IMR-90 (cell line): ENCODE data around the gene NEIL3. TPM values are rescaled to one million over a fixed set of nuclear protein-coding genes. Genes with fewer than 3 reads are reported as not detected.

Source experiments
- ATAC-seq: fragments of 200-7000 bp; cut with Tn5 transposase; 2 replicates; pipeline ENCODE4 v1.9.1; 2020; ENCODE audit warnings: low read depth, mild to moderate bottlenecking, moderate library complexity
- BruUV-seq: library from RNA; stranded (reverse); fragments of 400-500 nt; replicated peaks from 2 replicates; lab custom pipeline; 2021; lab: Mats Ljungman, UMichigan
- CTCF ChIA-PET: fragments of 300-600 bp; formaldehyde crosslinking; extraction: SDS; loops from one replicate; lab custom pipeline; 2021; ENCODE audit warnings: antibody characterized with exemption; lab: Yijun Ruan, JAX
- POLR2A ChIA-PET: fragments of 300-600 bp; sonication (Branson Sonifier 250); formaldehyde crosslinking; loops from one replicate; lab custom pipeline; 2022; ENCODE audit warnings: antibody characterized with exemption; ENCODE audit not compliant: unreplicated experiment; lab: Charles Lee
- DNase-seq: peaks from one replicate; pipeline ENCODE4 v3.0.0; 2013
- H2AFZ ChIP-seq: replicated peaks from 2 replicates; pipeline ENCODE3; 2013; ENCODE audit warnings: low read length, mild to moderate bottlenecking; ENCODE audit not compliant: poor library complexity
- H2AK5ac ChIP-seq: 2 replicates; pipeline ENCODE4 v1.6.1; 2013; ENCODE audit warnings: low read depth, low read length, inconsistent platforms
- H2AK9ac ChIP-seq: replicated peaks from 2 replicates; pipeline ENCODE3; 2013; ENCODE audit warnings: mild to moderate bottlenecking, low read depth, low read length, moderate library complexity; ENCODE audit not compliant: poor library complexity
- H2BK120ac ChIP-seq: 2 replicates; pipeline ENCODE4 v1.6.1; 2013; ENCODE audit warnings: low read depth, low read length, inconsistent platforms
- H2BK15ac ChIP-seq: 3 replicates; pipeline ENCODE4 v1.6.1; 2013; ENCODE audit warnings: low read depth, low read length, inconsistent platforms
- H2BK20ac ChIP-seq: 2 replicates; pipeline ENCODE4 v1.6.1; 2013; ENCODE audit warnings: low read depth, mild to moderate bottlenecking, inconsistent platforms, low read length, moderate library complexity
- H2BK5ac ChIP-seq: 2 replicates; pipeline ENCODE4 v1.6.1; 2013; ENCODE audit warnings: mild to moderate bottlenecking, low read depth, low read length, inconsistent platforms; ENCODE audit not compliant: poor library complexity, severe bottlenecking
- H3K14ac ChIP-seq: replicated peaks from 2 replicates; pipeline ENCODE4 v1.6.1; 2013; ENCODE audit warnings: low read depth, low read length, inconsistent platforms
- H3K18ac ChIP-seq: 2 replicates; pipeline ENCODE4 v1.6.1; 2013; ENCODE audit warnings: low read depth, low read length, control low read depth
- H3K23ac ChIP-seq: 2 replicates; pipeline ENCODE4 v1.6.1; 2013; ENCODE audit warnings: low read depth, low read length, inconsistent platforms
- H3K27ac ChIP-seq: 2 replicates; pipeline ENCODE4 v1.5.1; 2013; ENCODE audit warnings: mild to moderate bottlenecking, control low read depth, low read length; ENCODE audit not compliant: insufficient read depth
- H3K27me3 ChIP-seq: 2 replicates; pipeline ENCODE4 v1.6.1; 2013; ENCODE audit warnings: low read length; ENCODE audit not compliant: control insufficient read depth, insufficient read depth
- H3K36me3 ChIP-seq: 2 replicates; pipeline ENCODE4 v1.6.1; 2013; ENCODE audit warnings: low read length, mixed read lengths; ENCODE audit not compliant: control insufficient read depth, insufficient read depth
- H3K4ac ChIP-seq: 2 replicates; pipeline ENCODE4 v1.6.1; 2013; ENCODE audit warnings: low read depth, low read length, inconsistent platforms
- H3K4me1 ChIP-seq: 2 replicates; pipeline ENCODE4 v1.6.1; 2013; ENCODE audit warnings: low read length, mixed read lengths; ENCODE audit not compliant: control insufficient read depth, insufficient read depth
- H3K4me2 ChIP-seq: 2 replicates; pipeline ENCODE4 v1.6.1; 2013; ENCODE audit warnings: low read depth, mild to moderate bottlenecking, control low read depth, low read length, moderate library complexity
- H3K4me3 ChIP-seq: 2 replicates; pipeline ENCODE4 v1.5.1; 2013; ENCODE audit warnings: low read depth, mild to moderate bottlenecking, control low read depth, low read length, moderate library complexity; ENCODE audit not compliant: insufficient read depth
- H3K56ac ChIP-seq: 2 replicates; pipeline ENCODE4 v1.6.1; 2013; ENCODE audit warnings: low read length, inconsistent platforms; ENCODE audit not compliant: insufficient read depth; ENCODE audit errors: extremely low read depth
- H3K79me1 ChIP-seq, 2 experiments: 2 replicates each; pipeline ENCODE4 v1.6.1; 2013; ENCODE audit warnings: low read length in 2 of 2, inconsistent platforms in 1 of 2, low read depth in 1 of 2
- H3K9ac ChIP-seq: 2 replicates; pipeline ENCODE4 v1.6.1; 2013; ENCODE audit warnings: low read depth, low read length, control low read depth
- H3K9me1 ChIP-seq: 2 replicates; pipeline ENCODE4 v1.6.1; 2013; ENCODE audit warnings: low read length, inconsistent platforms; ENCODE audit not compliant: insufficient read depth
- H3K9me3 ChIP-seq: 2 replicates; pipeline ENCODE4 v1.6.1; 2013; ENCODE audit warnings: low read length; ENCODE audit not compliant: control insufficient read depth, insufficient read depth
- H4K20me1 ChIP-seq: 2 replicates; pipeline ENCODE4 v1.6.1; 2013; ENCODE audit warnings: low read length, inconsistent platforms; ENCODE audit not compliant: insufficient read depth
- H4K5ac ChIP-seq: 2 replicates; pipeline ENCODE4 v1.6.1; 2013; ENCODE audit warnings: mild to moderate bottlenecking, low read depth, low read length, control low read depth
- H4K8ac ChIP-seq, 2 experiments: 2 replicates each; pipeline ENCODE4 v1.6.1; 2013; ENCODE audit warnings: low read depth in 2 of 2, low read length in 2 of 2, control low read depth in 1 of 2, inconsistent platforms in 1 of 2
- H4K91ac ChIP-seq: 2 replicates; pipeline ENCODE4 v1.6.1; 2013; ENCODE audit warnings: low read depth, low read length, inconsistent platforms; ENCODE audit not compliant: insufficient read depth
- CEBPB ChIP-seq: IDR thresholded peaks from 2 replicates; pipeline ENCODE4 v1.6.1; 2012; ENCODE audit warnings: low read depth, low read length, improper control_type of control experiment
- WGBS, 2 experiments: methylation state at CpG; one replicate each; pipeline versions ENCODE4 v1.1.5 to v1.1.7; 2013; ENCODE audit warnings: missing lambda C conversion rate in 2 of 2; ENCODE audit not compliant: insufficient read length in 1 of 2; ENCODE audit errors: extremely low coverage in 2 of 2; 5-methylcytosine and 5-hydroxymethylcytosine counted together
- dilution Hi-C: fragments of 300-500 bp; cut with HindIII; formaldehyde crosslinking; loops from one replicate; pipeline ENCODE4 v1.14.3; 2018; ENCODE audit warnings: low sequenced_read_pairs; ENCODE audit not compliant: unreplicated experiment
- in situ Hi-C: fragments of 300-500 bp; cut with MboI; formaldehyde crosslinking; loops from 3 replicates; pipeline ENCODE4 v1.14.3; 2019; ENCODE audit warnings: low sequenced_read_pairs, inconsistent platforms, mixed read lengths
- intact Hi-C: fragments of 100-400 bp; cut with micrococcal nuclease; formaldehyde crosslinking; loops from 2 replicates; pipeline ENCODE4 v1.10.0; 2022
- polyA plus RNA-seq, 3 experiments: library from polyadenylated mRNA; depleted of rRNA; stranded (reverse); fragments of >200 nt; gene quantifications; 2 replicates each; pipeline ENCODE4 v1.2.3, GENCODE V29; 2012; ENCODE audit warnings: low replicate concordance in 1 of 3
- total RNA-seq: library from RNA; depleted of rRNA; stranded (reverse); fragments of >200 nt; gene quantifications from 2 replicates; pipeline ENCODE4 v1.2.3, GENCODE V29; 2012

Gene NEIL3
- total and polyA plus RNA-seq, 2 of the 4 experiments (the other 2 are of a cell fraction), result 4.4 to 7.9 TPM

DNA sequence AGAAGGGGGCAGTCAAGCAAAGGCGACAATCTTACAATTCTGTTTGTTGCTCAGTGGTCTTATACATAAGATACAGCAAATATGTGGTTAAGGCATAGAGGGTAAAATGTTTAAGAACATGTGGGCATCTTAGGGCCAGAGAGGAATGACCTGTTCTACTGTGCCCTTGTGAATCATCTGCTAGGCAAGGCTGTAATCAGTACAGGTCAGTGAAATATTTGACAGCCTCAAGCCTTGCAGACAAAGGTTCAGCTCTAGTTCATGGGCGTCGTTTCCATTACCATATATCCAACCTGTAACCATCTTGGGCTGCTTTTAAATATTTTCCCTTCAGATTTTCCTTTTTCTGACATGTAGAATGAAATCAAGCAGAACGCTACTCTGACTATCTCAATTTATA, 95.3 kb downstream of the NEIL3 start:
- Histone ChIP-seq H3K9ac (no peak overlapping the region), H4K20me1 (no peaks in the 10 kb centered on the region), H3K14ac (no peak overlapping the region), H4K8ac (no peak overlapping the region), H3K9me3 (no peaks in the 10 kb centered on the region), H3K18ac (no peak overlapping the region), H3K27ac (no peak overlapping the region), H3K4me2 (no peak overlapping the region), H2BK120ac (no peak overlapping the region), H4K91ac (no peak overlapping the region), H2AFZ (no peak overlapping the region), H2BK15ac (no peak overlapping the region), H3K27me3 (no peaks in the 10 kb centered on the region), H4K5ac (no peak overlapping the region), H3K4me1 (no peaks in the 10 kb centered on the region), H3K23ac (no peak overlapping the region), H2AK9ac (no peak overlapping the region), H3K56ac (no peak overlapping the region), H2AK5ac (no peak overlapping the region), H3K4me3 (no peak overlapping the region), H2BK5ac (no peak overlapping the region), H3K9me1 (no peaks in the 10 kb centered on the region), H3K4ac (no peak overlapping the region), H2BK20ac (no peak overlapping the region), H3K36me3 (no peaks in the 10 kb centered on the region), H3K79me1 (no peaks in the 10 kb centered on the region)
- CTCF ChIA-PET, result interaction anchor here (0.6 kb wide), 1 partner anchor 1295 kb away, joined by 5 read pairs; no protein-coding TSS in a partner anchor
- no CpG with 5 or more reads among the region's 4 CpGs for WGBS, 2 experiments
- intact Hi-C loops (no loop called here), in situ Hi-C loops (no loop called here), dilution Hi-C loops (no loop called here)
- no peak for TF ChIP-seq CEBPB
- POLR2A ChIA-PET, result no interaction called here
- no TSS peak for BruUV-seq
- no peak for DNase-seq
- ATAC-seq, result no peak
